ENCODE data around the gene SEC16A.

Gene SEC16A

DNA sequence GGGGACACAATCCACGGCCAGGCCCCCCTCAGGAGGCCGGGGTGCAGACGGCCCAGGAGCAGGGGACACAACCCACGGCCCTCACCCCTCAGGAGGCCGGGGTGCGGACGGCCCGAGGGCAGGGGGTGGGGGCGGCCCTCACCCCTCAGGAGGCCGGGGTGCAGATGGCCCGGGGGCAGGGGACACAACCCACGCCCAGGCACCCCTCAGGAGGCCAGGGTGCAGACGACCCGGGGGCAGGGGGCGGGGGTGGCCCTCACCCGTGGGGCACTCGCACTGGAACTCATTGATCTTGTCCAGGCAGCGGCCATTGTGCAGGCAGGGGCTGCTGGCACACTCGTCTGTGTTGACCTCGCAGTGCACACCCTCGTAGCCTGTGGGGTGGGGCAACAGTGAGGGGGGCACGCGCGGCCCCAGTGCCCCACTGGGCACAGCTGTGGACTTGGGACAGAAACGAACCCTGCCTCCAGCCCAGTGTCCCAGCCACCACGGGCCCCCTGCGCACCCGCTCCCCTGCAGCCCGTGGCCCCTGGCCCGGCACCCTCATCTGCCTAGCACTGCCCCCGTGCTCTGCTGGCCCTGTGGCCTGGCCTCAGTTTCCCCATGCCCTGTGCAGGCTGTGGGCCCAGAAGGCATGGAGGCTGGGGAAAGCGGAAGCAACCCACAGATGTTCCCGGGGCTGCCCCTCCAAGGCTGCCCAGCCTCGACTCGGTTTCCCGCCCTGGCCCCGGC is 34.3 kb upstream of the SEC16A start:
- Histone ChIP-seq H3K9me3 (ENCODE audit: control insufficient read depth, low read length) (no peaks in the 10 kb centered on the region), H3K4me1 (ENCODE audit: control insufficient read depth, insufficient read depth, low read length, poor library complexity, severe bottlenecking) (no peaks in the 10 kb centered on the region), H3K36me3 (ENCODE audit: control insufficient read depth, insufficient read depth, low read length) (peaks cover 78% of the 10 kb centered on the region)

GRCh38 chr9:136516191-136516654 is 33.4 kb upstream of the SEC16A start:
- DNase-seq: no peak
- Histone ChIP-seq H3K27me3 (replicated peaks; ENCODE audit: control insufficient read depth, insufficient read depth, low read length, poor library complexity, severe bottlenecking) (no peaks in the 10 kb centered on the region), H3K4me3 (ENCODE audit: insufficient read depth, low read depth, low read length, poor library complexity, severe bottlenecking) (no peak overlapping the region), H3K27ac (ENCODE audit: insufficient read depth, low read length, poor library complexity, severe bottlenecking) (no peak overlapping the region), H3K4me1 (ENCODE audit: control insufficient read depth, insufficient read depth, low read length, poor library complexity, severe bottlenecking) (no peaks in the 10 kb centered on the region), H3K9me3 (ENCODE audit: control insufficient read depth, low read length) (no peaks in the 10 kb centered on the region), H3K36me3 (ENCODE audit: control insufficient read depth, insufficient read depth, low read length) (peaks cover 87% of the 10 kb centered on the region)

More for the DNA sequence above, 34.3 kb upstream of the SEC16A start:
- no peak for DNase-seq
- no peak overlapping the region for H3K27ac ChIP-seq (ENCODE audit: insufficient read depth, low read length, poor library complexity, severe bottlenecking)
- no peak overlapping the region for H3K4me3 ChIP-seq (ENCODE audit: insufficient read depth, low read depth, low read length, poor library complexity, severe bottlenecking)
- no peaks in the 10 kb centered on the region for H3K27me3 ChIP-seq (replicated peaks; ENCODE audit: control insufficient read depth, insufficient read depth, low read length, poor library complexity, severe bottlenecking)

GRCh38 chr9:136515276-136515675 is 32.4 kb upstream of the SEC16A start:
- no peaks in the 10 kb centered on the region for H3K27me3 ChIP-seq (replicated peaks; ENCODE audit: control insufficient read depth, insufficient read depth, low read length, poor library complexity, severe bottlenecking)
- H3K27ac ChIP-seq (ENCODE audit: insufficient read depth, low read length, poor library complexity, severe bottlenecking): no peak overlapping the region
- peaks cover 96% of the 10 kb centered on the region for H3K36me3 ChIP-seq (ENCODE audit: control insufficient read depth, insufficient read depth, low read length)
- H3K9me3 ChIP-seq (ENCODE audit: control insufficient read depth, low read length): no peaks in the 10 kb centered on the region
- H3K4me3 ChIP-seq (ENCODE audit: insufficient read depth, low read depth, low read length, poor library complexity, severe bottlenecking): no peak overlapping the region
- no peaks in the 10 kb centered on the region for H3K4me1 ChIP-seq (ENCODE audit: control insufficient read depth, insufficient read depth, low read length, poor library complexity, severe bottlenecking)
- no peak for DNase-seq

DNA sequence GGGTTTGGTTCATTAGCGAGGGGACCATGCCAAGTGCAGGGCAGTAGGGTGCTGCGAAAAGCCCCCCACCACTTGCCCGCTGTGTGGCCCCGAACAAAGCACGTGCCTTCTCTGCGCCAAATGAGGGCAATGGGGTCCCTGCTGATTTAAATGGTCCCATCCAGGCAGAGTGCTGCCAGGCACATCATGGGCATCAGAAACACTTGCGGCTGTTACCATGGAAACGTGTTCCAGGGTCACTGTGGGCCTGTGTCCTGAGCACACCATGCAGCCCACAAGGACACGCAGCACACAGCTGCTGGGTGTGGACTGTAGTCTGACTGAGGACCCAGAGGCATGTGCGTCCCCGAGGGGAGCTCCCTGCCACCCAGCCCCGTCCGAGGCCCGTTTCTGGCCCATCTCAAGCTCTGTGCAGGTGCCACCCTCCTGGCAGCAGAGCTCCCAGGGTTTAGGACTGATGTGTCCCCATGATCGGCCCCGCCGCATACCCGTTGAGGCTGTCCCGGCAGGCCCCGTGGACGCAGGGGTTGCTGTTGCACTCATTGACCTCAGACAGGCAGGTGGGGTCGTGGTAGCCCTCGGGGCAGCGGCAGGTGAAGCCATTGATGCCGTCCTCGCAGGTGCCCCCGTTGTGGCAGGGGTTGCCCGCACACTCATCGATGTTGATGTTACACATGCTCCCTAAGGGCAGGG is 31.3 kb upstream of the SEC16A start:
- Histone ChIP-seq H3K27ac (ENCODE audit: insufficient read depth, low read length, poor library complexity, severe bottlenecking) (no peak overlapping the region), H3K4me3 (ENCODE audit: insufficient read depth, low read depth, low read length, poor library complexity, severe bottlenecking) (no peak overlapping the region), H3K4me1 (ENCODE audit: control insufficient read depth, insufficient read depth, low read length, poor library complexity, severe bottlenecking) (no peaks in the 10 kb centered on the region), H3K27me3 (replicated peaks; ENCODE audit: control insufficient read depth, insufficient read depth, low read length, poor library complexity, severe bottlenecking) (no peaks in the 10 kb centered on the region), H3K9me3 (ENCODE audit: control insufficient read depth, low read length) (no peaks in the 10 kb centered on the region), H3K36me3 (ENCODE audit: control insufficient read depth, insufficient read depth, low read length) (peaks cover 96% of the 10 kb centered on the region)
- no peak for DNase-seq

DNA sequence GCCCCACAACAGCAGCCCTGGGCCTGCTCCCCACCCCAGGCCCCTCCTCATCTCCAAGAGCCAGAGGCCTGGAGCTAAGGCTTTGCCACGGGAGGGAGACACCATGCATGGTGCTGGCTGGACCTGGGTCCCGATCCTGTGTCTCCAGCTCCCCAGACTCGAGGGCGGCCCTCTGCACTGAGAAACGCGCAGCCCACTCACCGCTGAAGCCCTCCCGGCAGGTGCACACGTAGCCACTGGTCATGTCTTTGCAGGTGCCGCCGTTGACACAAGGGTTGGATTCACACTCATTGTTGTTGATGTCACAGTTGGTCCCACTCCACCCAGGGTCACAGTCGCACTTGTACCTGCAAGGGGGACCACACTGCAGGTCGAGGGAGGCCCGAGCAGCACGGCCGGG is 30.4 kb upstream of the SEC16A start:
- no peaks in the 10 kb centered on the region for H3K27me3 ChIP-seq (replicated peaks; ENCODE audit: control insufficient read depth, insufficient read depth, low read length, poor library complexity, severe bottlenecking)
- no peaks in the 10 kb centered on the region for H3K4me1 ChIP-seq (ENCODE audit: control insufficient read depth, insufficient read depth, low read length, poor library complexity, severe bottlenecking)
- DNase-seq: no peak
- H3K9me3 ChIP-seq (ENCODE audit: control insufficient read depth, low read length): no peaks in the 10 kb centered on the region
- H3K4me3 ChIP-seq (ENCODE audit: insufficient read depth, low read depth, low read length, poor library complexity, severe bottlenecking): no peak overlapping the region
- H3K27ac ChIP-seq (ENCODE audit: insufficient read depth, low read length, poor library complexity, severe bottlenecking): no peak overlapping the region
- peaks cover 96% of the 10 kb centered on the region for H3K36me3 ChIP-seq (ENCODE audit: control insufficient read depth, insufficient read depth, low read length)

GRCh38 chr9:136512651-136513071 is 29.8 kb upstream of the SEC16A start:
- DNase-seq: no peak
- Histone ChIP-seq H3K27me3 (replicated peaks; ENCODE audit: control insufficient read depth, insufficient read depth, low read length, poor library complexity, severe bottlenecking) (no peaks in the 10 kb centered on the region), H3K4me3 (ENCODE audit: insufficient read depth, low read depth, low read length, poor library complexity, severe bottlenecking) (no peak overlapping the region), H3K27ac (ENCODE audit: insufficient read depth, low read length, poor library complexity, severe bottlenecking) (no peak overlapping the region), H3K36me3 (ENCODE audit: control insufficient read depth, insufficient read depth, low read length) (peaks cover 96% of the 10 kb centered on the region), H3K9me3 (ENCODE audit: control insufficient read depth, low read length) (no peaks in the 10 kb centered on the region), H3K4me1 (ENCODE audit: control insufficient read depth, insufficient read depth, low read length, poor library complexity, severe bottlenecking) (no peaks in the 10 kb centered on the region)

GRCh38 chr9:136511670-136512592 is 29.1 kb upstream of the SEC16A start:
- no peak overlapping the region for H3K27ac ChIP-seq (ENCODE audit: insufficient read depth, low read length, poor library complexity, severe bottlenecking)
- no peaks in the 10 kb centered on the region for H3K4me1 ChIP-seq (ENCODE audit: control insufficient read depth, insufficient read depth, low read length, poor library complexity, severe bottlenecking)
- no peak overlapping the region for H3K4me3 ChIP-seq (ENCODE audit: insufficient read depth, low read depth, low read length, poor library complexity, severe bottlenecking)
- peaks cover 97% of the 10 kb centered on the region for H3K36me3 ChIP-seq (ENCODE audit: control insufficient read depth, insufficient read depth, low read length)
- no peak for DNase-seq
- no peaks in the 10 kb centered on the region for H3K27me3 ChIP-seq (replicated peaks; ENCODE audit: control insufficient read depth, insufficient read depth, low read length, poor library complexity, severe bottlenecking)
- no peaks in the 10 kb centered on the region for H3K9me3 ChIP-seq (ENCODE audit: control insufficient read depth, low read length)

GRCh38 chr9:136511144-136511669 is 28.4 kb upstream of the SEC16A start:
- no peak overlapping the region for H3K4me3 ChIP-seq (ENCODE audit: insufficient read depth, low read depth, low read length, poor library complexity, severe bottlenecking)
- no peaks in the 10 kb centered on the region for H3K4me1 ChIP-seq (ENCODE audit: control insufficient read depth, insufficient read depth, low read length, poor library complexity, severe bottlenecking)
- no peak for DNase-seq
- no peaks in the 10 kb centered on the region for H3K27me3 ChIP-seq (replicated peaks; ENCODE audit: control insufficient read depth, insufficient read depth, low read length, poor library complexity, severe bottlenecking)
- no peak overlapping the region for H3K27ac ChIP-seq (ENCODE audit: insufficient read depth, low read length, poor library complexity, severe bottlenecking)
- H3K9me3 ChIP-seq (ENCODE audit: control insufficient read depth, low read length): no peaks in the 10 kb centered on the region
- H3K36me3 ChIP-seq (ENCODE audit: control insufficient read depth, insufficient read depth, low read length): peaks cover 97% of the 10 kb centered on the region

DNA sequence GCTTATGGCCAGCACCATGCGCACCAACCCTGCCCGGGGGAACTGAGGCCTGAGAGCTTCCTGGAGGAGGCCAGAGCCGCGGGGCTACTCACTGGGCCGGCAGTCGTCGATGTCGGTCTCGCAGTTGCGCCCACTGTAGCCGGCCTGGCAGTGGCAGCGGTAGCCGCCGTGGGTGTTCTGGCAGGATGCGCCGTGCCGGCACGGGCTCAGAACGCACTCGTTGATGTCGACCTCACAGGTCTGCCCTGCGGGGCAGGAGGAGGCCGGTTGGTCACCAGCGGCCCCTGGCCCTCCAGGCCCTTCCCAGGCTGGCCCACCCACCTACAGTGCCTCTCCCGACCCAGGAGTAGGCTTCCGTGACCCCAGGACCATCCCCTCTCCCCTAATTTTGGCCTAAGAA is 27.7 kb upstream of the SEC16A start:
- Histone ChIP-seq H3K4me1 (ENCODE audit: control insufficient read depth, insufficient read depth, low read length, poor library complexity, severe bottlenecking) (no peaks in the 10 kb centered on the region), H3K36me3 (ENCODE audit: control insufficient read depth, insufficient read depth, low read length) (peaks cover 97% of the 10 kb centered on the region), H3K27me3 (replicated peaks; ENCODE audit: control insufficient read depth, insufficient read depth, low read length, poor library complexity, severe bottlenecking) (no peaks in the 10 kb centered on the region), H3K4me3 (ENCODE audit: insufficient read depth, low read depth, low read length, poor library complexity, severe bottlenecking) (no peak overlapping the region), H3K27ac (ENCODE audit: insufficient read depth, low read length, poor library complexity, severe bottlenecking) (no peak overlapping the region), H3K9me3 (ENCODE audit: control insufficient read depth, low read length) (no peaks in the 10 kb centered on the region)
- no peak for DNase-seq

All from effector memory CD4-positive, alpha-beta T cell (primary cell).